SK-N-SH treated with all-trans-retinoic acid at 6 μM for 48 hours (cell line): ENCODE results near the gene AGL.

Experiments used
- ATAC-seq: fragments of 200-7000 bp; cut with Tn5 transposase; 3 replicates; pipeline ENCODE4 v1.9.1; 2020; ENCODE audit warnings: mild to moderate bottlenecking, moderate library complexity
- ARNTL ChIP-seq: fragments of 450-650 bp; formaldehyde crosslinking; IDR thresholded peaks from 2 replicates; pipeline ENCODE4 v1.5.0; 2020; ENCODE audit warnings: low read depth, mild to moderate bottlenecking, moderate library complexity, borderline replicate concordance
- BACH2 ChIP-seq: fragments of 250-450 bp; sonication (Bioruptor Pico); IDR thresholded peaks from 2 replicates; pipeline ENCODE4 v1.9.0; 2021; ENCODE audit warnings: mild to moderate bottlenecking, borderline replicate concordance
- CSDC2 ChIP-seq: fragments of 250-450 bp; sonication (Bioruptor Pico); IDR thresholded peaks from 2 replicates; pipeline ENCODE4 v1.5.0; 2020; ENCODE audit warnings: mild to moderate bottlenecking, moderate library complexity
- CSRNP3 ChIP-seq: fragments of 250-450 bp; sonication (Bioruptor Pico); IDR thresholded peaks from 2 replicates; pipeline ENCODE4 v1.5.1; 2021; ENCODE audit warnings: mild to moderate bottlenecking, moderate library complexity
- ESRRG ChIP-seq: fragments of 250-450 bp; sonication (Bioruptor Pico); IDR thresholded peaks from 2 replicates; pipeline ENCODE4 v1.6.1; 2021; ENCODE audit warnings: mild to moderate bottlenecking
- GLIS3 ChIP-seq: fragments of 250-450 bp; sonication (Bioruptor Pico); IDR thresholded peaks from 2 replicates; pipeline ENCODE4 v1.5.0; 2020; ENCODE audit warnings: mild to moderate bottlenecking, moderate library complexity
- ISL1 ChIP-seq: fragments of 250-450 bp; sonication (Bioruptor Pico); IDR thresholded peaks from 2 replicates; pipeline ENCODE4 v2.1.2; 2022; ENCODE audit warnings: mild to moderate bottlenecking, moderate library complexity
- OSR1 ChIP-seq: fragments of 250-450 bp; sonication (Bioruptor Pico); IDR thresholded peaks from 2 replicates; pipeline ENCODE4 v1.8.0; 2022; ENCODE audit warnings: moderate library complexity, mild to moderate bottlenecking, inconsistent platforms
- PATZ1 ChIP-seq: fragments of 250-450 bp; sonication (Bioruptor Pico); IDR thresholded peaks from 2 replicates; pipeline ENCODE4 v1.8.0; 2020; ENCODE audit warnings: mild to moderate bottlenecking, moderate library complexity, borderline replicate concordance
- POU6F1 ChIP-seq: fragments of 250-450 bp; sonication (Bioruptor Pico); IDR thresholded peaks from 2 replicates; pipeline ENCODE4 v1.8.0; 2021; ENCODE audit warnings: low read depth, mild to moderate bottlenecking, moderate library complexity, borderline replicate concordance
- PPARA ChIP-seq: fragments of 250-450 bp; sonication (Bioruptor Pico); IDR thresholded peaks from 2 replicates; pipeline ENCODE4 v1.5.0; 2020; ENCODE audit warnings: mild to moderate bottlenecking, borderline replicate concordance
- RARB ChIP-seq: fragments of 250-450 bp; sonication (Bioruptor Pico); IDR thresholded peaks from 2 replicates; pipeline ENCODE4 v1.8.0; 2021; ENCODE audit warnings: mild to moderate bottlenecking, moderate library complexity
- TCF4 ChIP-seq: fragments of 250-450 bp; sonication (Bioruptor Pico); IDR thresholded peaks from 2 replicates; pipeline ENCODE4 v1.8.0; 2021; ENCODE audit warnings: mild to moderate bottlenecking, moderate library complexity, borderline replicate concordance
- TOX ChIP-seq: fragments of 250-450 bp; sonication (Bioruptor Pico); IDR thresholded peaks from 2 replicates; pipeline ENCODE4 v1.8.0; 2021; ENCODE audit warnings: mild to moderate bottlenecking, moderate library complexity, borderline replicate concordance
- TSHZ2 ChIP-seq: fragments of 250-450 bp; sonication (Bioruptor Pico); IDR thresholded peaks from 2 replicates; pipeline ENCODE4 v1.5.0; 2020; ENCODE audit warnings: mild to moderate bottlenecking, moderate library complexity
- ZC3H10 ChIP-seq: fragments of 250-450 bp; sonication (Bioruptor Pico); IDR thresholded peaks from 2 replicates; pipeline ENCODE4 v1.5.1; 2021; ENCODE audit warnings: mild to moderate bottlenecking, moderate library complexity
- ZFP3 ChIP-seq: fragments of 250-450 bp; sonication (Bioruptor Pico); IDR thresholded peaks from 2 replicates; pipeline ENCODE4 v1.5.0; 2020; ENCODE audit warnings: mild to moderate bottlenecking, moderate library complexity
- ZFP30 ChIP-seq: fragments of 450-650 bp; formaldehyde crosslinking; IDR thresholded peaks from 2 replicates; pipeline ENCODE4 v1.5.0; 2022; ENCODE audit warnings: mild to moderate bottlenecking, moderate library complexity
- ZNF70 ChIP-seq: fragments of 450-650 bp; formaldehyde crosslinking; IDR thresholded peaks from 2 replicates; pipeline ENCODE4 v1.5.0; 2020; ENCODE audit warnings: mild to moderate bottlenecking, moderate library complexity
- ZNF8 ChIP-seq: fragments of 450-650 bp; formaldehyde crosslinking; IDR thresholded peaks from 2 replicates; pipeline ENCODE4 v1.5.0; 2020; ENCODE audit warnings: mild to moderate bottlenecking, moderate library complexity

The AGL gene

GRCh38 chr1:99851850-99852454 is 1.8 kb downstream of the AGL start:
- no peak for ATAC-seq
- no peak for TF ChIP-seq CSRNP3
- TF ChIP-seq RARB (CRISPR knock-in tag), result no peak
- TF ChIP-seq GLIS3 (CRISPR knock-in tag), result no peak
- TF ChIP-seq ZC3H10, result no peak
- no peak for TF ChIP-seq ESRRG (CRISPR knock-in tag)

- TF ChIP-seq BACH2 (CRISPR knock-in tag), result no peak
- no peak for TF ChIP-seq ARNTL (CRISPR knock-in tag)
- no peak for TF ChIP-seq ZFP3 (CRISPR knock-in tag)
- TF ChIP-seq ESRRG (CRISPR knock-in tag), result no peak
- TF ChIP-seq RARB (CRISPR knock-in tag), result no peak
- no peak for TF ChIP-seq ZFP30 (CRISPR knock-in tag)
- TF ChIP-seq ZNF70, result no peak
- TF ChIP-seq CSRNP3, result no peak
- TF ChIP-seq TOX (CRISPR knock-in tag), result no peak
- TF ChIP-seq ZC3H10, result no peak
- TF ChIP-seq ISL1 (CRISPR knock-in tag), result no peak
- no peak for TF ChIP-seq TSHZ2 (CRISPR knock-in tag)
- TF ChIP-seq PPARA (CRISPR knock-in tag), result no peak
- no peak for TF ChIP-seq OSR1 (CRISPR knock-in tag)
- no peak for ATAC-seq
Measured at GRCh38 chr1:99852648-99853047, 2.5 kb downstream of the AGL start.

- no peak for ATAC-seq
- no peak for TF ChIP-seq ZNF8 (CRISPR knock-in tag)
- TF ChIP-seq ZNF70, result no peak
- no peak for TF ChIP-seq CSRNP3
- no peak for TF ChIP-seq TOX (CRISPR knock-in tag)
- no peak for TF ChIP-seq POU6F1
- no peak for TF ChIP-seq CSDC2 (CRISPR knock-in tag)
- TF ChIP-seq ARNTL (CRISPR knock-in tag), result no peak
- TF ChIP-seq ZFP3 (CRISPR knock-in tag), result no peak
- TF ChIP-seq PPARA (CRISPR knock-in tag), result no peak
- no peak for TF ChIP-seq ZFP30 (CRISPR knock-in tag)
- no peak for TF ChIP-seq TSHZ2 (CRISPR knock-in tag)
- no peak for TF ChIP-seq PATZ1
- no peak for TF ChIP-seq RARB (CRISPR knock-in tag)
- no peak for TF ChIP-seq ESRRG (CRISPR knock-in tag)
- no peak for TF ChIP-seq ISL1 (CRISPR knock-in tag)
- TF ChIP-seq OSR1 (CRISPR knock-in tag), result no peak
- no peak for TF ChIP-seq TCF4 (CRISPR knock-in tag)
Measured at GRCh38 chr1:99855914-99856450, 5.8 kb downstream of the AGL start.
